Measurements from ENCODE around the gene TBC1D2B. TPM values are rescaled to one million over a fixed set of nuclear protein-coding genes. Genes with fewer than 3 reads are reported as not detected.

TBC1D2B gene
- polyA plus RNA-seq, 1 donor (not counting 4 experiments of a cell fraction or from before 2014, with no cell fraction given), result 27.0 TPM

DNA sequence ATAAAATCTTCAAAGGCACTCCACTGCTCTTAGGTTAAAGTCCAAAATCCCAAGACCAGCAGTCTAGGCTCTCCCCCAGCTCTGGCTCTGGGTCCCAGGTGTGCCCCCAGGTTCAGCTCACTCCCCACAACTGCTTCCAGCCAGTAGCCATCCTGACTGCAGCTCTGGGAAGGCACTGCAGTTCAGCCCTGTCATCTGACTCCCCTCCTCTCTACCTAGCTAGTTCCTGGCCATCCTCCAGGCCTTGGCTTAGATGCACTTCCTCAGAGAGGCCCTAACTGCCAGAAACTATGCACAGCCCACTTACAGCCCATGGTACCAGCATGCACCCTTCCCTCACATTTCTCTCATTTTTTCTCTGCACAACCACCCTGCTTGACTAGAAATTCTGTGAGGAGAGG is 25.5 kb downstream of the TBC1D2B start:
- FAIRE-seq (no peak), DNase-seq (ENCODE audit: low read depth, low spot score) (no peak)
- peaks cover 7% of the 10 kb centered on the region for H3K9me1 ChIP-seq (ENCODE audit: control insufficient read depth, extremely low read depth, insufficient read depth, low read length)
- no peak overlapping the region for H3K4me2 ChIP-seq (ENCODE audit: control insufficient read depth, extremely low read depth, insufficient read depth, low read depth, low read length)
- no peaks in the 10 kb centered on the region for H3K27me3 ChIP-seq (ENCODE audit: control insufficient read depth, extremely low read depth, insufficient read depth, low read length)
- no peak overlapping the region for H3K27ac ChIP-seq (ENCODE audit: control insufficient read depth, insufficient read depth, low read length)
- peaks cover 13% of the 10 kb centered on the region for H3K4me1 ChIP-seq (ENCODE audit: control insufficient read depth, extremely low read depth, insufficient read depth, low read length)
- no peak overlapping the region for H3K4me3 ChIP-seq (ENCODE audit: control insufficient read depth in 2 of 3, extremely low read depth in 1 of 3, insufficient read depth in 2 of 3, low read depth in 1 of 3, low read length in 3 of 3)
- no peaks in the 10 kb centered on the region for H3K9me3 ChIP-seq (ENCODE audit: control insufficient read depth, low read depth, low read length)
- no peak overlapping the region for H2AFZ ChIP-seq (ENCODE audit: control insufficient read depth, low read length)
- peaks cover 20% of the 10 kb centered on the region for H3K79me2 ChIP-seq (ENCODE audit: control insufficient read depth, insufficient read depth, low read length)
- H4K20me1 ChIP-seq (ENCODE audit: control insufficient read depth, extremely low read depth, insufficient read depth, low read length), result no peaks in the 10 kb centered on the region
- TF ChIP-seq, protein P1, sequence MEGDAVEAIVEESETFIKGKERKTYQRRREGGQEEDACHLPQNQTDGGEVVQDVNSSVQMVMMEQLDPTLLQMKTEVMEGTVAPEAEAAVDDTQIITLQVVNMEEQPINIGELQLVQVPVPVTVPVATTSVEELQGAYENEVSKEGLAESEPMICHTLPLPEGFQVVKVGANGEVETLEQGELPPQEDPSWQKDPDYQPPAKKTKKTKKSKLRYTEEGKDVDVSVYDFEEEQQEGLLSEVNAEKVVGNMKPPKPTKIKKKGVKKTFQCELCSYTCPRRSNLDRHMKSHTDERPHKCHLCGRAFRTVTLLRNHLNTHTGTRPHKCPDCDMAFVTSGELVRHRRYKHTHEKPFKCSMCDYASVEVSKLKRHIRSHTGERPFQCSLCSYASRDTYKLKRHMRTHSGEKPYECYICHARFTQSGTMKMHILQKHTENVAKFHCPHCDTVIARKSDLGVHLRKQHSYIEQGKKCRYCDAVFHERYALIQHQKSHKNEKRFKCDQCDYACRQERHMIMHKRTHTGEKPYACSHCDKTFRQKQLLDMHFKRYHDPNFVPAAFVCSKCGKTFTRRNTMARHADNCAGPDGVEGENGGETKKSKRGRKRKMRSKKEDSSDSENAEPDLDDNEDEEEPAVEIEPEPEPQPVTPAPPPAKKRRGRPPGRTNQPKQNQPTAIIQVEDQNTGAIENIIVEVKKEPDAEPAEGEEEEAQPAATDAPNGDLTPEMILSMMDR (optimal IDR thresholded peaks at IDR 0.05 in 1 of 3, IDR thresholded peaks at IDR 0.05 in 1 of 3, conservative IDR thresholded peaks at IDR 0.05 in 1 of 3; ENCODE audit: extremely low read depth in 1 of 3, insufficient read depth in 2 of 3, low read length in 3 of 3), result no peak
- no peak for TF ChIP-seq EZH2 (IDR thresholded peaks at IDR 0.05; ENCODE audit: low read length)
- dilution Hi-C loops (cut with MboI; ENCODE audit: extremely low pct_ligation_motif_present, low sequenced_read_pairs), result no loop called here
- H3K36me3 ChIP-seq (ENCODE audit: control insufficient read depth in 2 of 2, extremely low read depth in 1 of 2, insufficient read depth in 2 of 2, low read length in 2 of 2), result peaks cover 5 to 8% of the 10 kb centered on the region in 2 experiments
- no peak overlapping the region for H3K9ac ChIP-seq (ENCODE audit: control insufficient read depth, extremely low read depth, insufficient read depth, low read length)

DNA sequence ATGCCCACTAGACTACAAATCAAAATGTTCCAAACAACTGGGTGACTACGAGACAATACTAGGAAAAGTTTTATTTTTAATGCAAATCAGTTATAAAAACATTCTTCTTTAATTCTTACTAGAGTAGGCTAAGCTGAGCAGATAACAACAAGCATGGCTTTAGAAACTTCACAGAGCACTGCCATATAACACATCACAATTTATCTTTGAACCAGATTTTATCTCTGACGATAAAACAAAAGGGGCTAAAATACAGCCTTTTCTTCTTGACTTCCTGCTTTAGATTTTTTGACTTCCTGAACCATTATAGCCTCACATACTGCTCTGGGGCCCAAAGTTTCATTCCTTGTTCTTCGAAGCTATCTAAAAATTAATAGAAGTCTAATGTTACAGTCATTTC is 25.9 kb downstream of the TBC1D2B start:
- H3K79me2 ChIP-seq (ENCODE audit: control insufficient read depth, insufficient read depth, low read length), result peaks cover 20% of the 10 kb centered on the region
- no peak for FAIRE-seq
- dilution Hi-C loops (cut with MboI; ENCODE audit: extremely low pct_ligation_motif_present, low sequenced_read_pairs), result no loop called here
- H3K36me3 ChIP-seq (ENCODE audit: control insufficient read depth in 2 of 2, extremely low read depth in 1 of 2, insufficient read depth in 2 of 2, low read length in 2 of 2), result peaks cover 7 to 8% of the 10 kb centered on the region in 2 experiments
- no peak overlapping the region for H3K9ac ChIP-seq (ENCODE audit: control insufficient read depth, extremely low read depth, insufficient read depth, low read length)
- peaks cover 9% of the 10 kb centered on the region for H3K4me1 ChIP-seq (ENCODE audit: control insufficient read depth, extremely low read depth, insufficient read depth, low read length)
- peaks cover 7% of the 10 kb centered on the region for H3K9me1 ChIP-seq (ENCODE audit: control insufficient read depth, extremely low read depth, insufficient read depth, low read length)
- no peak overlapping the region for H3K4me3 ChIP-seq (ENCODE audit: control insufficient read depth in 2 of 3, extremely low read depth in 1 of 3, insufficient read depth in 2 of 3, low read depth in 1 of 3, low read length in 3 of 3)
- TF ChIP-seq EZH2 (IDR thresholded peaks at IDR 0.05; ENCODE audit: low read length), result no peak
- TF ChIP-seq, protein P1 (optimal IDR thresholded peaks at IDR 0.05 in 1 of 3, IDR thresholded peaks at IDR 0.05 in 1 of 3, conservative IDR thresholded peaks at IDR 0.05 in 1 of 3; ENCODE audit: extremely low read depth in 1 of 3, insufficient read depth in 2 of 3, low read length in 3 of 3), result no peak
- no peak for DNase-seq (ENCODE audit: low read depth, low spot score)
- no peak overlapping the region for H3K27ac ChIP-seq (ENCODE audit: control insufficient read depth, insufficient read depth, low read length)
- no peak overlapping the region for H2AFZ ChIP-seq (ENCODE audit: control insufficient read depth, low read length)
- H3K27me3 ChIP-seq (ENCODE audit: control insufficient read depth, extremely low read depth, insufficient read depth, low read length), result no peaks in the 10 kb centered on the region
- no peaks in the 10 kb centered on the region for H4K20me1 ChIP-seq (ENCODE audit: control insufficient read depth, extremely low read depth, insufficient read depth, low read length)
- H3K9me3 ChIP-seq (ENCODE audit: control insufficient read depth, low read depth, low read length), result no peaks in the 10 kb centered on the region
- H3K4me2 ChIP-seq (ENCODE audit: control insufficient read depth, extremely low read depth, insufficient read depth, low read depth, low read length), result no peak overlapping the region

Data from keratinocyte (primary cell).